PC-3 (cell line): ENCODE data around the gene TM4SF5. TPM values are rescaled to one million over a fixed set of nuclear protein-coding genes. Genes with fewer than 3 reads are reported as not detected.

ENCODE experiments used
- ATAC-seq: fragments of 200-7000 bp; cut with Tn5 transposase; 2 replicates; pipeline ENCODE4 v1.9.1; 2020; ENCODE audit warnings: mild to moderate bottlenecking, moderate library complexity
- BruUV-seq: library from RNA; stranded (reverse); fragments of 400-500 nt; replicated peaks from 2 replicates; lab custom pipeline; 2021; lab: Mats Ljungman, UMichigan
- CTCF ChIA-PET: fragments of 300-600 bp; sonication (Branson Sonifier 250); formaldehyde crosslinking; loops from one replicate; lab custom pipeline; 2022; ENCODE audit warnings: antibody characterized with exemption; lab: Charles Lee
- POLR2A ChIA-PET: fragments of 300-600 bp; sonication (Branson Sonifier 250); formaldehyde crosslinking; loops from one replicate; lab custom pipeline; 2022; ENCODE audit warnings: antibody characterized with exemption; ENCODE audit not compliant: unreplicated experiment; lab: Charles Lee
- DNase-seq: peaks from one replicate; pipeline ENCODE4 v3.0.0-alpha.2; 2015
- H2AFZ ChIP-seq: fragments of 300-600 bp; sonication (generic); 2 replicates; pipeline ENCODE4 v1.6.0; 2016; ENCODE audit warnings: antibody characterized with exemption, low read length
- H3F3A ChIP-seq: fragments of 300-600 bp; sonication (generic); one replicate; pipeline ENCODE4 v1.6.0; 2017; ENCODE audit warnings: antibody characterized with exemption, low read length, control low read depth, mild to moderate bottlenecking; ENCODE audit not compliant: unreplicated experiment
- H3K27ac ChIP-seq: fragments of 300-600 bp; sonication (generic); 2 replicates; pipeline ENCODE4 v1.5.1; 2016; ENCODE audit warnings: mild to moderate bottlenecking, low read length
- H3K27me3 ChIP-seq: fragments of 300-600 bp; sonication (generic); 2 replicates; pipeline ENCODE4 v1.6.1; 2016; ENCODE audit warnings: low read length, mixed read lengths
- H3K36me3 ChIP-seq: fragments of 300-600 bp; sonication (generic); 2 replicates; pipeline ENCODE4 v1.6.1; 2016; ENCODE audit warnings: low read depth, mixed run types, low read length, mixed read lengths
- H3K4me1 ChIP-seq: fragments of 300-600 bp; sonication (generic); 2 replicates; pipeline ENCODE4 v1.5.1; 2016; ENCODE audit warnings: low read length; ENCODE audit not compliant: insufficient read depth
- H3K4me2 ChIP-seq: fragments of 300-600 bp; sonication (generic); 2 replicates; pipeline ENCODE4 v1.6.0; 2016; ENCODE audit warnings: low read length
- H3K4me3 ChIP-seq: fragments of 300-600 bp; sonication (generic); 2 replicates; pipeline ENCODE4 v1.5.1; 2016; ENCODE audit warnings: mild to moderate bottlenecking, low read length, mixed read lengths
- H3K79me2 ChIP-seq: fragments of 300-600 bp; sonication (generic); 2 replicates; pipeline ENCODE4 v1.6.1; 2017; ENCODE audit warnings: low read length, mixed read lengths
- H3K9ac ChIP-seq: fragments of 300-600 bp; sonication (generic); 2 replicates; pipeline ENCODE4 v1.6.0; 2016; ENCODE audit warnings: mild to moderate bottlenecking, low read length
- H3K9me2 ChIP-seq: fragments of 300-600 bp; sonication (generic); replicated peaks from 2 replicates; pipeline ENCODE4 v1.6.1; 2016; ENCODE audit warnings: mixed run types, low read length, mixed read lengths
- H3K9me3 ChIP-seq: fragments of 300-600 bp; sonication (generic); 2 replicates; pipeline ENCODE4 v1.6.1; 2016; ENCODE audit warnings: low read length, mixed read lengths
- H4K20me1 ChIP-seq: fragments of 300-600 bp; sonication (generic); 2 replicates; pipeline ENCODE4 v1.6.1; 2016; ENCODE audit warnings: low read length, mixed read lengths
- EZH2 ChIP-seq: fragments of 300-600 bp; sonication (generic); IDR thresholded peaks from one replicate; pipeline ENCODE4 v1.6.1; 2017; ENCODE audit warnings: antibody characterized with exemption, mild to moderate bottlenecking, low read length; ENCODE audit not compliant: unreplicated experiment
- EZH2phosphoT487 ChIP-seq: fragments of 300-600 bp; sonication (generic); IDR thresholded peaks from 2 replicates; pipeline ENCODE4 v1.6.1; 2018; ENCODE audit warnings: mild to moderate bottlenecking, antibody characterized with exemption, low read length, borderline replicate concordance
- intact Hi-C: fragments of 100-400 bp; cut with micrococcal nuclease; formaldehyde crosslinking; loops from 2 replicates; pipeline ENCODE4 v1.9.0; 2023
- total RNA-seq: library from RNA; depleted of rRNA; stranded (reverse); fragments of >200 nt; gene quantifications from 2 replicates; pipeline ENCODE4 v1.2.3, GENCODE V29; 2014
- TF ChIP-seq, protein P1 (sequence below): fragments of 300-600 bp; sonication (generic); conservative IDR thresholded peaks from 2 replicates; pipeline ENCODE4 v1.5.1; 2017; ENCODE audit warnings: antibody characterized with exemption, low read depth, mild to moderate bottlenecking, low read length

The TM4SF5 gene
- total RNA-seq, 1 experiment from 2014 or later: not detected

DNA sequence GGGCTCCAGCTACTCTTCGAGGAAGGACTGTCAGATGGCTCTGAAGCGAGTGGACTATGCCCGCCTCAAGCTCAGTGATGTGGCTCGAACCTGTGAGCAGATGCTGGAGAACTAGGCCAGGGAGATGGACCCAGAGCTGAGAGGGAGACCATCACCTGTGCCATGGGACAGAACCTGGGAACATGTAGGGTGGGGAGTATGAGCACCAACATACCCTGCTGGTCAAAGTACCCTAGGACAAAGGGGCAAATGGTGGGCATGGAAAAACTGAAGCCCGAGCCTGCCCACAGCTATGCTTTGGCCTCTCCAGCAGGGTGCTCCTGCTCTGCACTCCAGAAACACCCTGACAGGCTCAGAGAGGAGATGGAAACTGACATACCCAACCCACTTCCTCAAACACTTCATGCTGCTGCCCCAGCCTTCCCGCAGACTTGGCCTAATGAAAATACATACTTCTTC is 38.6 kb upstream of the TM4SF5 start:
- Histone ChIP-seq H3K79me2 (no peaks in the 10 kb centered on the region), H3K4me3 (no peak overlapping the region), H4K20me1 (no peaks in the 10 kb centered on the region), H3K9me2 (no peaks in the 10 kb centered on the region), H3K9me3 (no peaks in the 10 kb centered on the region), H2AFZ (no peak overlapping the region), H3K4me2 (no peak overlapping the region), H3F3A (no peaks in the 10 kb centered on the region), H3K27ac (no peak overlapping the region), H3K36me3 (no peaks in the 10 kb centered on the region), H3K9ac (no peak overlapping the region), H3K4me1 (no peaks in the 10 kb centered on the region), H3K27me3 (no peaks in the 10 kb centered on the region)
- ChIA-PET CTCF (no interaction called here), POLR2A (no interaction called here)
- BruUV-seq: no TSS peak
- TF ChIP-seq EZH2: no peak
- TF ChIP-seq, protein P1, sequence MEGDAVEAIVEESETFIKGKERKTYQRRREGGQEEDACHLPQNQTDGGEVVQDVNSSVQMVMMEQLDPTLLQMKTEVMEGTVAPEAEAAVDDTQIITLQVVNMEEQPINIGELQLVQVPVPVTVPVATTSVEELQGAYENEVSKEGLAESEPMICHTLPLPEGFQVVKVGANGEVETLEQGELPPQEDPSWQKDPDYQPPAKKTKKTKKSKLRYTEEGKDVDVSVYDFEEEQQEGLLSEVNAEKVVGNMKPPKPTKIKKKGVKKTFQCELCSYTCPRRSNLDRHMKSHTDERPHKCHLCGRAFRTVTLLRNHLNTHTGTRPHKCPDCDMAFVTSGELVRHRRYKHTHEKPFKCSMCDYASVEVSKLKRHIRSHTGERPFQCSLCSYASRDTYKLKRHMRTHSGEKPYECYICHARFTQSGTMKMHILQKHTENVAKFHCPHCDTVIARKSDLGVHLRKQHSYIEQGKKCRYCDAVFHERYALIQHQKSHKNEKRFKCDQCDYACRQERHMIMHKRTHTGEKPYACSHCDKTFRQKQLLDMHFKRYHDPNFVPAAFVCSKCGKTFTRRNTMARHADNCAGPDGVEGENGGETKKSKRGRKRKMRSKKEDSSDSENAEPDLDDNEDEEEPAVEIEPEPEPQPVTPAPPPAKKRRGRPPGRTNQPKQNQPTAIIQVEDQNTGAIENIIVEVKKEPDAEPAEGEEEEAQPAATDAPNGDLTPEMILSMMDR: no peak
- TF ChIP-seq EZH2phosphoT487: no peak
- intact Hi-C loops: no loop called here
- no peak for ATAC-seq
- DNase-seq: no peak

DNA sequence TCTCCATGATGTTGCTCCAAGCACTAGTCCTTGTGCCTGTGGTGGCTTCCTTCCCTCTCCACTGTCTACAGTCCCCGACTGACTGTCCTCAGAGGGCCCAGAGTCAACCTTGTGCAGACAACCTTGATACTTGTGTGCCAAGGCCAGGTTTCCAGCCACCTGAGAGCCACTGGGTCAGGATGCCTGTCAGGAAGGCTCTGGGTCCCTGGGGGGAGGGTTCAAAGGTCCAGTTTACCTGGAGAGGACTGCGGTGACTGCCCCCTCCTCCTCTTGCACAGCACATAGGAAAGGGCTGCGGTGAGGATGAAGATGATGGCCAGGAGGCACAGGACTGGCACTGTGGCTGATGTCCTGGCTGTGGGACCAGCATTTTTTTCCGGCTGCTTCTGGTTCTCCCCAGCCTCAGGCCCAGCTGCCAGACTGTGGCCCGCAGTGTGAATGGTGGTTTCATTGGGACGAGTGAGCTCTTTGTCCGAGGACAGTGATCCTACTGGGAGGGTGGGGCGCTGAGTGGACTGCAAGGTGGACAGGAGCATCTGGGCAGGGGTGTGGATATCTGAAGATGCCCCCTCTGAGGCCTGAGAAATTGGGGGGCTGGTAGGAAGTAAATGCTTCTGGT is 36.7 kb upstream of the TM4SF5 start:
- ChIA-PET CTCF (no interaction called here), POLR2A (no interaction called here)
- no peak for TF ChIP-seq EZH2
- TF ChIP-seq EZH2phosphoT487: no peak
- TF ChIP-seq, protein P1: no peak

DNA sequence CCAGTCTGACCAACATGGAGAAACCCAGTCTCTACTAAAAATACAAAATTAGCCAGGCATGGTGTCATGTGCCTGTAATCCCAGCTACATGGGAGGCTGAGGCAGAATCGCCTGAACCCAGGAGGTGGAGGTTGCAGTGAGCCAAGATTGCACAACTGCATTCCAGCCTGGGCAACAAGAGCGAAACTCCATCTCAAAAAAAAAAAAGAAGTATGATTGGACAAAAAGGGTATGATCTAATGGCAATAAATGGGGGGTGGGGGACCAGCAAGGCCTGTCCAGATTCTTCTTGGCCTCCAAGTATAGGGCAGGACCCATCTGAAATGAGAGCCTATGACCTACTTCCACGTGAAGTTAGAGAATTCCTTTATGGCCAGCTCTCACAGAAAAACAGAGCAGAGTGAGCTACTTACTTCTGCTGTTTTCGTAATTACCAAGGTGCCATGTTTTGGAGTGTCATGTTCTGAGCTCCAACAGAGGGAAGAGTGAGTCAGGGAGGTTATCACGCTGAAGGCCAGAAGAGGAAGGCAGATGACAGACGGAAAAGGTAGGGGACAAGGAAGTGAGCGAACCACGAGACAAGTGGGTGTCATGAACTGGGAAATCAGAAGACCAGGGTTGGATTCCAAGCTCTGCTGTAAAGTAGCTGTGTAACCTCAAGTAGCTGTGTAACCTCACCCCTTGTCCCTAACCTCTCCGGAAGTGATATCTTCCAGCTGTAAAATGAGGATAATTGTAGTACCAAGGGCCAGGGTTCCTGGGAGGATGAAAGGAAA is 35.6 kb upstream of the TM4SF5 start:
- ATAC-seq (no peak), DNase-seq (no peak)
- H3K9ac ChIP-seq: no peak overlapping the region
- intact Hi-C loops: no loop called here
- ChIA-PET POLR2A (no interaction called here), CTCF (no interaction called here)
- no peak overlapping the region for H2AFZ ChIP-seq
- no peak for TF ChIP-seq EZH2
- TF ChIP-seq, protein P1: no peak
- TF ChIP-seq EZH2phosphoT487: no peak
- H3K36me3 ChIP-seq: no peaks in the 10 kb centered on the region
- H3K27me3 ChIP-seq: no peaks in the 10 kb centered on the region
- H3K79me2 ChIP-seq: peaks cover 6% of the 10 kb centered on the region; the same call in 1 of the 2 replicates
- no peaks in the 10 kb centered on the region for H3K9me2 ChIP-seq
- no peak overlapping the region for H3K27ac ChIP-seq
- peaks cover 6% of the 10 kb centered on the region for H3K4me1 ChIP-seq
- no peaks in the 10 kb centered on the region for H4K20me1 ChIP-seq
- no peak overlapping the region for H3K4me2 ChIP-seq
- no peak overlapping the region for H3K4me3 ChIP-seq
- no peaks in the 10 kb centered on the region for H3K9me3 ChIP-seq
- no TSS peak for BruUV-seq
- H3F3A ChIP-seq: no peaks in the 10 kb centered on the region

More for the DNA sequence above, 36.7 kb upstream of the TM4SF5 start:
- Histone ChIP-seq H4K20me1 (no peaks in the 10 kb centered on the region), H3K36me3 (no peaks in the 10 kb centered on the region), H3F3A (no peaks in the 10 kb centered on the region), H3K4me3 (no peak overlapping the region), H3K79me2 (peaks cover 6% of the 10 kb centered on the region; the same call in 1 of the 2 replicates), H3K27me3 (no peaks in the 10 kb centered on the region), H2AFZ (no peak overlapping the region), H3K4me2 (no peak overlapping the region), H3K9me3 (no peaks in the 10 kb centered on the region), H3K27ac (no peak overlapping the region), H3K4me1 (peaks cover 6% of the 10 kb centered on the region), H3K9me2 (no peaks in the 10 kb centered on the region), H3K9ac (no peak overlapping the region)
- BruUV-seq: no TSS peak
- DNase-seq (no peak), ATAC-seq (no peak)
- intact Hi-C loops: no loop called here
